GM23338 (cell line): ENCODE measurements around the gene OPN3.

Experiments
- CREB1 ChIP-seq: fragments of 250-450 bp; sonication (Bioruptor Pico); IDR thresholded peaks from 2 replicates; pipeline ENCODE4 v1.5.0; 2020; ENCODE audit warnings: low read depth, mild to moderate bottlenecking, moderate library complexity
- CTCF ChIP-seq, 2 experiments: fragments of 200-600 bp in 1 of 2; sonication (generic) in 1 of 2; conservative IDR thresholded peaks; 2 replicates each; pipeline versions ENCODE4 v1.5.1 to v1.6.1; 2016 to 2017; ENCODE audit warnings: antibody characterized with exemption in 2 of 2, low read depth in 2 of 2, mild to moderate bottlenecking in 2 of 2, moderate library complexity in 1 of 2
- EZH2 ChIP-seq: fragments of 200-600 bp; sonication (generic); IDR thresholded peaks from one replicate; pipeline ENCODE4 v1.8.0; 2017; ENCODE audit warnings: antibody characterized with exemption, mild to moderate bottlenecking, low read depth; ENCODE audit not compliant: unreplicated experiment
- EZH2phosphoT487 ChIP-seq: fragments of 200-600 bp; sonication (generic); IDR thresholded peaks from one replicate; pipeline ENCODE4 v1.8.1; 2018; ENCODE audit warnings: antibody characterized with exemption; ENCODE audit not compliant: unreplicated experiment
- JUNB ChIP-seq: IDR thresholded peaks from one replicate; pipeline ENCODE4 v1.6.1; 2016; ENCODE audit warnings: antibody characterized with exemption; ENCODE audit not compliant: unreplicated experiment
- NANOG ChIP-seq: IDR thresholded peaks from 2 replicates; pipeline ENCODE4 v1.6.1; 2016; ENCODE audit warnings: antibody characterized with exemption, borderline replicate concordance
- POLR2AphosphoS5 ChIP-seq: IDR thresholded peaks from 2 replicates; pipeline ENCODE4 v1.6.1; 2016; ENCODE audit warnings: antibody characterized with exemption, low read depth
- TF ChIP-seq, protein P1 (sequence below): IDR thresholded peaks from 2 replicates; pipeline ENCODE4 v1.6.1; 2016; ENCODE audit warnings: antibody characterized with exemption
- TF ChIP-seq, protein P2 (sequence below): IDR thresholded peaks from one replicate; pipeline ENCODE4 v1.6.1; 2018; ENCODE audit warnings: antibody characterized with exemption; ENCODE audit not compliant: unreplicated experiment
- TF ChIP-seq, protein P3 (sequence below): fragments of 250-450 bp; sonication (Bioruptor Pico); IDR thresholded peaks from 2 replicates; pipeline ENCODE4 v1.5.0; 2020; ENCODE audit warnings: mild to moderate bottlenecking, moderate library complexity

- no peak for TF ChIP-seq CTCF (conservative IDR thresholded peaks at IDR 0.05; ENCODE audit: low read depth in 2 of 2)
- TF ChIP-seq JUNB, result no peak
- no peak for TF ChIP-seq CREB1 (CRISPR knock-in tag)
- TF ChIP-seq POLR2AphosphoS5, result peak; percentile 63
- TF ChIP-seq EZH2, result no peak
- TF ChIP-seq, protein P1, sequence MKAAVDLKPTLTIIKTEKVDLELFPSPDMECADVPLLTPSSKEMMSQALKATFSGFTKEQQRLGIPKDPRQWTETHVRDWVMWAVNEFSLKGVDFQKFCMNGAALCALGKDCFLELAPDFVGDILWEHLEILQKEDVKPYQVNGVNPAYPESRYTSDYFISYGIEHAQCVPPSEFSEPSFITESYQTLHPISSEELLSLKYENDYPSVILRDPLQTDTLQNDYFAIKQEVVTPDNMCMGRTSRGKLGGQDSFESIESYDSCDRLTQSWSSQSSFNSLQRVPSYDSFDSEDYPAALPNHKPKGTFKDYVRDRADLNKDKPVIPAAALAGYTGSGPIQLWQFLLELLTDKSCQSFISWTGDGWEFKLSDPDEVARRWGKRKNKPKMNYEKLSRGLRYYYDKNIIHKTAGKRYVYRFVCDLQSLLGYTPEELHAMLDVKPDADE, result no peak
- TF ChIP-seq NANOG, result no peak
- TF ChIP-seq, protein P2, sequence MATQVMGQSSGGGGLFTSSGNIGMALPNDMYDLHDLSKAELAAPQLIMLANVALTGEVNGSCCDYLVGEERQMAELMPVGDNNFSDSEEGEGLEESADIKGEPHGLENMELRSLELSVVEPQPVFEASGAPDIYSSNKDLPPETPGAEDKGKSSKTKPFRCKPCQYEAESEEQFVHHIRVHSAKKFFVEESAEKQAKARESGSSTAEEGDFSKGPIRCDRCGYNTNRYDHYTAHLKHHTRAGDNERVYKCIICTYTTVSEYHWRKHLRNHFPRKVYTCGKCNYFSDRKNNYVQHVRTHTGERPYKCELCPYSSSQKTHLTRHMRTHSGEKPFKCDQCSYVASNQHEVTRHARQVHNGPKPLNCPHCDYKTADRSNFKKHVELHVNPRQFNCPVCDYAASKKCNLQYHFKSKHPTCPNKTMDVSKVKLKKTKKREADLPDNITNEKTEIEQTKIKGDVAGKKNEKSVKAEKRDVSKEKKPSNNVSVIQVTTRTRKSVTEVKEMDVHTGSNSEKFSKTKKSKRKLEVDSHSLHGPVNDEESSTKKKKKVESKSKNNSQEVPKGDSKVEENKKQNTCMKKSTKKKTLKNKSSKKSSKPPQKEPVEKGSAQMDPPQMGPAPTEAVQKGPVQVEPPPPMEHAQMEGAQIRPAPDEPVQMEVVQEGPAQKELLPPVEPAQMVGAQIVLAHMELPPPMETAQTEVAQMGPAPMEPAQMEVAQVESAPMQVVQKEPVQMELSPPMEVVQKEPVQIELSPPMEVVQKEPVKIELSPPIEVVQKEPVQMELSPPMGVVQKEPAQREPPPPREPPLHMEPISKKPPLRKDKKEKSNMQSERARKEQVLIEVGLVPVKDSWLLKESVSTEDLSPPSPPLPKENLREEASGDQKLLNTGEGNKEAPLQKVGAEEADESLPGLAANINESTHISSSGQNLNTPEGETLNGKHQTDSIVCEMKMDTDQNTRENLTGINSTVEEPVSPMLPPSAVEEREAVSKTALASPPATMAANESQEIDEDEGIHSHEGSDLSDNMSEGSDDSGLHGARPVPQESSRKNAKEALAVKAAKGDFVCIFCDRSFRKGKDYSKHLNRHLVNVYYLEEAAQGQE, result no peak
- no peak for TF ChIP-seq EZH2phosphoT487
- TF ChIP-seq, protein P3, sequence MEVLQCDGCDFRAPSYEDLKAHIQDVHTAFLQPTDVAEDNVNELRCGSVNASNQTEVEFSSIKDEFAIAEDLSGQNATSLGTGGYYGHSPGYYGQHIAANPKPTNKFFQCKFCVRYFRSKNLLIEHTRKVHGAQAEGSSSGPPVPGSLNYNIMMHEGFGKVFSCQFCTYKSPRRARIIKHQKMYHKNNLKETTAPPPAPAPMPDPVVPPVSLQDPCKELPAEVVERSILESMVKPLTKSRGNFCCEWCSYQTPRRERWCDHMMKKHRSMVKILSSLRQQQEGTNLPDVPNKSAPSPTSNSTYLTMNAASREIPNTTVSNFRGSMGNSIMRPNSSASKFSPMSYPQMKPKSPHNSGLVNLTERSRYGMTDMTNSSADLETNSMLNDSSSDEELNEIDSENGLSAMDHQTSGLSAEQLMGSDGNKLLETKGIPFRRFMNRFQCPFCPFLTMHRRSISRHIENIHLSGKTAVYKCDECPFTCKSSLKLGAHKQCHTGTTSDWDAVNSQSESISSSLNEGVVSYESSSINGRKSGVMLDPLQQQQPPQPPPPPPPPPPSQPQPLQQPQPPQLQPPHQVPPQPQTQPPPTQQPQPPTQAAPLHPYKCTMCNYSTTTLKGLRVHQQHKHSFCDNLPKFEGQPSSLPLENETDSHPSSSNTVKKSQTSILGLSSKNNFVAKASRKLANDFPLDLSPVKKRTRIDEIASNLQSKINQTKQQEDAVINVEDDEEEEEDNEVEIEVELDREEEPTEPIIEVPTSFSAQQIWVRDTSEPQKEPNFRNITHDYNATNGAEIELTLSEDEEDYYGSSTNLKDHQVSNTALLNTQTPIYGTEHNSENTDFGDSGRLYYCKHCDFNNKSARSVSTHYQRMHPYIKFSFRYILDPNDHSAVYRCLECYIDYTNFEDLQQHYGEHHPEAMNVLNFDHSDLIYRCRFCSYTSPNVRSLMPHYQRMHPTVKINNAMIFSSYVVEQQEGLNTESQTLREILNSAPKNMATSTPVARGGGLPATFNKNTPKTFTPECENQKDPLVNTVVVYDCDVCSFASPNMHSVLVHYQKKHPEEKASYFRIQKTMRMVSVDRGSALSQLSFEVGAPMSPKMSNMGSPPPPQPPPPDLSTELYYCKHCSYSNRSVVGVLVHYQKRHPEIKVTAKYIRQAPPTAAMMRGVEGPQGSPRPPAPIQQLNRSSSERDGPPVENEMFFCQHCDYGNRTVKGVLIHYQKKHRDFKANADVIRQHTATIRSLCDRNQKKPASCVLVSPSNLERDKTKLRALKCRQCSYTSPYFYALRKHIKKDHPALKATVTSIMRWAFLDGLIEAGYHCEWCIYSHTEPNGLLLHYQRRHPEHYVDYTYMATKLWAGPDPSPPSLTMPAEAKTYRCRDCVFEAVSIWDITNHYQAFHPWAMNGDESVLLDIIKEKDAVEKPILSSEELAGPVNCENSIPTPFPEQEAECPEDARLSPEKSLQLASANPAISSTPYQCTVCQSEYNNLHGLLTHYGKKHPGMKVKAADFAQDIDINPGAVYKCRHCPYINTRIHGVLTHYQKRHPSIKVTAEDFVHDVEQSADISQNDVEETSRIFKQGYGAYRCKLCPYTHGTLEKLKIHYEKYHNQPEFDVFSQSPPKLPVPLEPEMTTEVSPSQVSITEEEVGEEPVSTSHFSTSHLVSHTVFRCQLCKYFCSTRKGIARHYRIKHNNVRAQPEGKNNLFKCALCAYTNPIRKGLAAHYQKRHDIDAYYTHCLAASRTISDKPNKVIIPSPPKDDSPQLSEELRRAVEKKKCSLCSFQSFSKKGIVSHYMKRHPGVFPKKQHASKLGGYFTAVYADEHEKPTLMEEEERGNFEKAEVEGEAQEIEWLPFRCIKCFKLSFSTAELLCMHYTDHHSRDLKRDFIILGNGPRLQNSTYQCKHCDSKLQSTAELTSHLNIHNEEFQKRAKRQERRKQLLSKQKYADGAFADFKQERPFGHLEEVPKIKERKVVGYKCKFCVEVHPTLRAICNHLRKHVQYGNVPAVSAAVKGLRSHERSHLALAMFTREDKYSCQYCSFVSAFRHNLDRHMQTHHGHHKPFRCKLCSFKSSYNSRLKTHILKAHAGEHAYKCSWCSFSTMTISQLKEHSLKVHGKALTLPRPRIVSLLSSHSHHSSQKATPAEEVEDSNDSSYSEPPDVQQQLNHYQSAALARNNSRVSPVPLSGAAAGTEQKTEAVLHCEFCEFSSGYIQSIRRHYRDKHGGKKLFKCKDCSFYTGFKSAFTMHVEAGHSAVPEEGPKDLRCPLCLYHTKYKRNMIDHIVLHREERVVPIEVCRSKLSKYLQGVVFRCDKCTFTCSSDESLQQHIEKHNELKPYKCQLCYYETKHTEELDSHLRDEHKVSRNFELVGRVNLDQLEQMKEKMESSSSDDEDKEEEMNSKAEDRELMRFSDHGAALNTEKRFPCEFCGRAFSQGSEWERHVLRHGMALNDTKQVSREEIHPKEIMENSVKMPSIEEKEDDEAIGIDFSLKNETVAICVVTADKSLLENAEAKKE, result no peak
Measured at GRCh38 chr1:241640149-241640866, at the start of gene OPN3, which contains the start of gene CHML.
